ENCODE data around the gene MALAT1.
A peak's percentile ranks its signal among the peaks of the same experiment; 100 is the strongest.
"Not testable (repeated sequence)": the region's sequence is repeated elsewhere in the genome, so short reads cannot be mapped to it uniquely, and the experiment has no call there.

The MALAT1 gene

GRCh38 chr11:65499713-65500386 is 1.0 kb downstream of the MALAT1 start:
- DNase-seq, result no peak

- DNase-seq, result peak; percentile 53
These were observed 1.7 kb downstream of the MALAT1 start for GRCh38 chr11:65500387-65501185.

- DNase-seq, result no peak
These were observed 2.3 kb downstream of the MALAT1 start for GRCh38 chr11:65501186-65501471.

- no peak for DNase-seq
These were observed 2.8 kb downstream of the MALAT1 start for GRCh38 chr11:65501472-65502273.

GRCh38 chr11:65502274-65502554 is 3.4 kb downstream of the MALAT1 start:
- DNase-seq, result no peak

- no peak for DNase-seq
These were observed 3.9 kb downstream of the MALAT1 start for GRCh38 chr11:65502555-65503367.

GRCh38 chr11:65503368-65503948 is 4.6 kb downstream of the MALAT1 start:
- no peak for DNase-seq

GRCh38 chr11:65503949-65504673 is 5.3 kb downstream of the MALAT1 start:
- DNase-seq, result no peak

GRCh38 chr11:65504674-65505465 is 6.0 kb downstream of the MALAT1 start:
- no peak for DNase-seq

- DNase-seq, result no peak
These were observed 6.8 kb downstream of the MALAT1 start for GRCh38 chr11:65505466-65506289.

GRCh38 chr11:65506290-65506771 is 7.5 kb downstream of the MALAT1 start:
- no peak for DNase-seq

- DNase-seq, result peak; percentile 48
These were observed 8.1 kb downstream of the MALAT1 start for GRCh38 chr11:65506772-65507505.

GRCh38 chr11:65512311-65512710 is 13.5 kb downstream of the MALAT1 start:
- DNase-seq, result not testable (repeated sequence)

GRCh38 chr11:65516135-65516968 is 17.5 kb downstream of the MALAT1 start:
- no peak for DNase-seq

GRCh38 chr11:65518941-65519549 is 20.2 kb downstream of the MALAT1 start:
- DNase-seq, result not testable (repeated sequence)

GRCh38 chr11:65521777-65522521 is 23.1 kb downstream of the MALAT1 start:
- DNase-seq, result not testable (repeated sequence)

All from stimulated activated CD4-positive, alpha-beta T cell treated with anti-CD3 and anti-CD28 coated beads, Interleukin-4, amount 100 ng/mL, for 24 hours (primary cell).